GM12892 (cell line): Measurements from ENCODE around the gene SUGCT.

ENCODE experiments used
- POLR2A ChIP-seq: IDR thresholded peaks from 2 replicates; pipeline ENCODE4 v1.6.1; 2011; ENCODE audit warnings: low read depth, low read length, control low read depth
- POLR2AphosphoS5 ChIP-seq: IDR thresholded peaks from 2 replicates; pipeline ENCODE4 v1.6.1; 2011; ENCODE audit warnings: low read depth, low read length, control low read depth
- TAF1 ChIP-seq: IDR thresholded peaks from 2 replicates; pipeline ENCODE4 v1.6.1; 2011; ENCODE audit warnings: low read depth, mild to moderate bottlenecking, control low read depth, low read length, borderline replicate concordance

- TF ChIP-seq POLR2AphosphoS5 (no peak), TAF1 (no peak), POLR2A (no peak)
Measured at GRCh38 chr7:40772096-40772495, 637.3 kb downstream of the SUGCT start.
